Measurements from ENCODE around the gene CCDC183. TPM values are rescaled to one million over a fixed set of nuclear protein-coding genes. Genes with fewer than 3 reads are reported as not detected.
"Not testable (repeated sequence)": the region's sequence is repeated elsewhere in the genome, so short reads cannot be mapped to it uniquely, and the experiment has no call there.

Gene CCDC183
- total and polyA plus RNA-seq, 4 donors, result 0.38 to 4.6 (median 2.2) TPM

GRCh38 chr9:136840877-136841645 is 44.9 kb downstream of the CCDC183 start:
- peaks cover 0 to 1% (median 0%) of the 10 kb centered on the region in 4 donors for H3K9me3 ChIP-seq (ENCODE audit: control insufficient read depth in 4 of 4, insufficient read depth in 3 of 4, low read length in 3 of 4)
- H3K4me1 ChIP-seq (ENCODE audit: control insufficient read depth in 5 of 5, insufficient read depth in 5 of 5, low read length in 5 of 5), result peaks cover 0 to 23% (median 10%) of the 10 kb centered on the region in 5 donors
- peaks cover 0 to 33% (median 2%) of the 10 kb centered on the region in 4 donors for H3K36me3 ChIP-seq (ENCODE audit: control insufficient read depth in 4 of 4, insufficient read depth in 4 of 4, low read length in 4 of 4)
- H3K9ac ChIP-seq (ENCODE audit: insufficient read depth in 1 of 2, low read length in 2 of 2), result no peak overlapping the region
- no peak for TF ChIP-seq CTCF (IDR thresholded peaks at IDR 0.05; ENCODE audit: control extremely low read depth, extremely low read depth)
- H3K27me3 ChIP-seq (ENCODE audit: control insufficient read depth in 3 of 3, insufficient read depth in 3 of 3, low read length in 2 of 3), result peaks cover 3 to 11% (median 4%) of the 10 kb centered on the region in 3 donors
- DNase-seq, result peak; percentile 53 to 70 (median 65)
- WGBS, 2 donors, result 77 to 80% methylated on average over 28 of the region's 28 CpGs
- H3K4me3 ChIP-seq, result no peak overlapping the region
- no peak overlapping the region for H3K27ac ChIP-seq (ENCODE audit: low read depth in 1 of 2, low read length in 1 of 2)
- ATAC-seq (ENCODE audit: insufficient read depth, low FRiP score), result no peak

- not testable (repeated sequence) for H3K27ac ChIP-seq (ENCODE audit: low read depth in 1 of 2, low read length in 1 of 2); H3K9me3 ChIP-seq (ENCODE audit: control insufficient read depth in 4 of 4, insufficient read depth in 3 of 4, low read length in 3 of 4); H3K4me3 ChIP-seq; DNase-seq; H3K9ac ChIP-seq (ENCODE audit: insufficient read depth in 1 of 2, low read length in 2 of 2); ATAC-seq (ENCODE audit: insufficient read depth, low FRiP score)
- Histone ChIP-seq H3K4me1 (ENCODE audit: control insufficient read depth in 5 of 5, insufficient read depth in 5 of 5, low read length in 5 of 5) (peaks cover 0 to 23% (median 10%) of the 10 kb centered on the region in 5 donors), H3K36me3 (ENCODE audit: control insufficient read depth in 4 of 4, insufficient read depth in 4 of 4, low read length in 4 of 4) (peaks cover 0 to 30% (median 2%) of the 10 kb centered on the region in 4 donors), H3K27me3 (ENCODE audit: control insufficient read depth in 3 of 3, insufficient read depth in 3 of 3, low read length in 2 of 3) (peaks cover 3 to 16% (median 8%) of the 10 kb centered on the region in 3 donors)
- WGBS, 2 donors, result 53 to 59% methylated on average over 16 of the region's 16 CpGs
Measured at GRCh38 chr9:136841646-136842379, 45.7 kb downstream of the CCDC183 start.

GRCh38 chr9:136842380-136842948 is 46.3 kb downstream of the CCDC183 start, which contains the start of gene AJM1:
Gene AJM1, plus strand, starts transcription at chr9:136842478. Its CDS starts 1,937 bp downstream, at chr9:136844415.
- not testable (repeated sequence) for H3K4me3 ChIP-seq; H3K9me3 ChIP-seq (ENCODE audit: control insufficient read depth in 4 of 4, insufficient read depth in 3 of 4, low read length in 3 of 4); H3K9ac ChIP-seq (ENCODE audit: insufficient read depth in 1 of 2, low read length in 2 of 2); H3K27ac ChIP-seq (ENCODE audit: low read depth in 1 of 2, low read length in 1 of 2)
- DNase-seq, result peak; percentile 78 to 84 (median 83)
- H3K27me3 ChIP-seq (ENCODE audit: control insufficient read depth in 3 of 3, insufficient read depth in 3 of 3, low read length in 2 of 3), result peaks cover 3 to 17% (median 8%) of the 10 kb centered on the region in 3 donors
- 1% methylated on average over 21 to 24 of the region's 27 CpGs for WGBS, 2 donors
- H3K4me1 ChIP-seq (ENCODE audit: control insufficient read depth in 5 of 5, insufficient read depth in 5 of 5, low read length in 5 of 5), result peaks cover 0 to 23% (median 12%) of the 10 kb centered on the region in 5 donors
- H3K36me3 ChIP-seq (ENCODE audit: control insufficient read depth in 4 of 4, insufficient read depth in 4 of 4, low read length in 4 of 4), result peaks cover 0 to 30% (median 2%) of the 10 kb centered on the region in 4 donors
- TF ChIP-seq CTCF (IDR thresholded peaks at IDR 0.05; ENCODE audit: control extremely low read depth, extremely low read depth), result peak; percentile 69
- ATAC-seq (ENCODE audit: insufficient read depth, low FRiP score), result peak; percentile 78

- not testable (repeated sequence) for H3K9ac ChIP-seq (ENCODE audit: insufficient read depth in 1 of 2, low read length in 2 of 2); ATAC-seq (ENCODE audit: insufficient read depth, low FRiP score); H3K4me3 ChIP-seq; H3K27ac ChIP-seq (ENCODE audit: low read depth in 1 of 2, low read length in 1 of 2); H3K9me3 ChIP-seq (ENCODE audit: control insufficient read depth in 4 of 4, insufficient read depth in 3 of 4, low read length in 3 of 4); DNase-seq
- Histone ChIP-seq H3K36me3 (ENCODE audit: control insufficient read depth in 4 of 4, insufficient read depth in 4 of 4, low read length in 4 of 4) (peaks cover 0 to 24% (median 2%) of the 10 kb centered on the region in 4 donors), H3K4me1 (ENCODE audit: control insufficient read depth in 5 of 5, insufficient read depth in 5 of 5, low read length in 5 of 5) (peaks cover 2 to 30% (median 13%) of the 10 kb centered on the region in 5 donors), H3K27me3 (ENCODE audit: control insufficient read depth in 3 of 3, insufficient read depth in 3 of 3, low read length in 2 of 3) (peaks cover 3 to 21% (median 8%) of the 10 kb centered on the region in 3 donors)
- WGBS, 2 donors, result 15 to 17% methylated on average over 20 to 21 of the region's 21 CpGs
Measured at GRCh38 chr9:136843159-136843800, 47.1 kb downstream of the CCDC183 start.

GRCh38 chr9:136843801-136844740 is 47.9 kb downstream of the CCDC183 start:
- H3K27me3 ChIP-seq (ENCODE audit: control insufficient read depth in 3 of 3, insufficient read depth in 3 of 3, low read length in 2 of 3), result peaks cover 3 to 21% (median 8%) of the 10 kb centered on the region in 3 donors
- DNase-seq, result peak in 1 of 3 donors; percentile 63
- H3K9me3 ChIP-seq (ENCODE audit: control insufficient read depth in 4 of 4, insufficient read depth in 3 of 4, low read length in 3 of 4); ATAC-seq (ENCODE audit: insufficient read depth, low FRiP score); H3K27ac ChIP-seq (ENCODE audit: low read depth in 1 of 2, low read length in 1 of 2); H3K9ac ChIP-seq (ENCODE audit: insufficient read depth in 1 of 2, low read length in 2 of 2); H3K4me3 ChIP-seq: not testable (repeated sequence)
- peaks cover 2 to 31% (median 13%) of the 10 kb centered on the region in 5 donors for H3K4me1 ChIP-seq (ENCODE audit: control insufficient read depth in 5 of 5, insufficient read depth in 5 of 5, low read length in 5 of 5)
- WGBS, 2 donors, result 5 to 6% methylated on average over 61 to 99 of the region's 99 CpGs
- H3K36me3 ChIP-seq (ENCODE audit: control insufficient read depth in 4 of 4, insufficient read depth in 4 of 4, low read length in 4 of 4), result peaks cover 0 to 16% (median 2%) of the 10 kb centered on the region in 4 donors

Measured in lung (tissue), 12 donors.